Fibroblast of lung (primary cell): ENCODE measurements around the gene ALDH5A1. TPM values are rescaled to one million over a fixed set of nuclear protein-coding genes. Genes with fewer than 3 reads are reported as not detected.

Source experiments
- DNase-seq, 2 donors: peaks; one replicate each; pipeline versions ENCODE4 v3.0.0 to v3.0.0-alpha.2; 2010; ENCODE audit warnings: low read depth in 2 of 2
- H2AFZ ChIP-seq: 2 replicates; pipeline ENCODE4 v1.5.1; 2012; ENCODE audit warnings: low read length, control low read depth, inconsistent platforms
- H3K27ac ChIP-seq: 2 replicates; pipeline ENCODE4 v1.5.1; 2011; ENCODE audit warnings: low read length, control low read depth; ENCODE audit not compliant: insufficient read depth
- H3K27me3 ChIP-seq: 2 replicates; pipeline ENCODE4 v1.5.1; 2011; ENCODE audit warnings: mild to moderate bottlenecking, low read length; ENCODE audit not compliant: control insufficient read depth, insufficient read depth
- H3K36me3 ChIP-seq: 2 replicates; pipeline ENCODE4 v1.5.1; 2011; ENCODE audit warnings: low read length; ENCODE audit not compliant: control insufficient read depth, insufficient read depth
- H3K4me1 ChIP-seq: 2 replicates; pipeline ENCODE4 v1.5.1; 2011; ENCODE audit warnings: low read length; ENCODE audit not compliant: control insufficient read depth, insufficient read depth; ENCODE audit errors: extremely low read depth
- H3K4me2 ChIP-seq: 2 replicates; pipeline ENCODE4 v1.5.1; 2011; ENCODE audit warnings: low read length, control low read depth; ENCODE audit not compliant: insufficient read depth; ENCODE audit errors: extremely low read depth
- H3K4me3 ChIP-seq, 4 experiments: fragments of 200-600 bp in 1 of 4; sonication (generic) in 1 of 4; replicated peaks in 1 of 4; 2 replicates each; pipeline ENCODE4 v1.5.1; 2011 to 2016; ENCODE audit warnings: low read length in 4 of 4, low read depth in 3 of 4, mild to moderate bottlenecking in 3 of 4, control low read depth in 2 of 4, inconsistent platforms in 1 of 4, mixed read lengths in 1 of 4; ENCODE audit not compliant: insufficient read depth in 1 of 4; ENCODE audit errors: control extremely low read depth in 1 of 4
- H3K79me2 ChIP-seq: 2 replicates; pipeline ENCODE4 v1.5.1; 2012; ENCODE audit warnings: mild to moderate bottlenecking, low read length, inconsistent platforms; ENCODE audit not compliant: control insufficient read depth, insufficient read depth
- H3K9ac ChIP-seq: 2 replicates; pipeline ENCODE4 v1.5.1; 2011; ENCODE audit warnings: mild to moderate bottlenecking, low read length, control low read depth; ENCODE audit not compliant: insufficient read depth
- H3K9me3 ChIP-seq: 2 replicates; pipeline ENCODE4 v1.5.1; 2012; ENCODE audit warnings: low read depth, low read length; ENCODE audit not compliant: control insufficient read depth, insufficient read depth
- H4K20me1 ChIP-seq: 2 replicates; pipeline ENCODE4 v1.5.1; 2011; ENCODE audit warnings: low read length; ENCODE audit not compliant: control insufficient read depth, insufficient read depth; ENCODE audit errors: extremely low read depth
- EZH2 ChIP-seq: IDR thresholded peaks from 2 replicates; pipeline ENCODE4 v1.5.1; 2012; ENCODE audit warnings: low read length, control low read depth, mild to moderate bottlenecking; ENCODE audit errors: missing control alignments
- polyA plus RNA-seq, 2 donors: library from polyadenylated mRNA; depleted of rRNA in 1 of 2; stranded (reverse) in 1 of 2; unstranded in 1 of 2; fragments of >200 nt; gene quantifications; 2 replicates each; pipeline ENCODE4 v1.2.1, GENCODE V29; 2011 to 2012; ENCODE audit warnings: missing spikeins in 1 of 2
- total RNA-seq: library from RNA; depleted of rRNA; stranded (reverse); fragments of >200 nt; gene quantifications from 2 replicates; pipeline ENCODE4 v1.2.1, GENCODE V29; 2014
- TF ChIP-seq, protein P1 (sequence below), 2 donors: IDR thresholded peaks in 1 of 2; conservative IDR thresholded peaks in 1 of 2; 1 replicate in 1 of 2; 2 replicates in 1 of 2; pipeline ENCODE4 v1.5.1; 2011 to 2012; ENCODE audit warnings: low read length in 2 of 2, control low read depth in 1 of 2, inconsistent platforms in 1 of 2, low read depth in 1 of 2, mild to moderate bottlenecking in 1 of 2

Gene ALDH5A1
- total and polyA plus RNA-seq, 2 donors (not counting 1 experiment from before 2014, with no cell fraction given) = 0.23 to 0.33 TPM

GRCh38 chr6:24480705-24481104, 14.1 kb upstream of the ALDH5A1 start:
- no peak overlapping the region for H3K27ac ChIP-seq
- H3K36me3 ChIP-seq = no peaks in the 10 kb centered on the region
- no peak overlapping the region for H3K9ac ChIP-seq
- DNase-seq = no peak
- no peaks in the 10 kb centered on the region for H3K27me3 ChIP-seq
- H3K9me3 ChIP-seq = no peaks in the 10 kb centered on the region
- no peaks in the 10 kb centered on the region for H4K20me1 ChIP-seq
- no peaks in the 10 kb centered on the region for H3K4me1 ChIP-seq
- H3K79me2 ChIP-seq = no peaks in the 10 kb centered on the region
- no peak for TF ChIP-seq EZH2
- TF ChIP-seq, protein P1, sequence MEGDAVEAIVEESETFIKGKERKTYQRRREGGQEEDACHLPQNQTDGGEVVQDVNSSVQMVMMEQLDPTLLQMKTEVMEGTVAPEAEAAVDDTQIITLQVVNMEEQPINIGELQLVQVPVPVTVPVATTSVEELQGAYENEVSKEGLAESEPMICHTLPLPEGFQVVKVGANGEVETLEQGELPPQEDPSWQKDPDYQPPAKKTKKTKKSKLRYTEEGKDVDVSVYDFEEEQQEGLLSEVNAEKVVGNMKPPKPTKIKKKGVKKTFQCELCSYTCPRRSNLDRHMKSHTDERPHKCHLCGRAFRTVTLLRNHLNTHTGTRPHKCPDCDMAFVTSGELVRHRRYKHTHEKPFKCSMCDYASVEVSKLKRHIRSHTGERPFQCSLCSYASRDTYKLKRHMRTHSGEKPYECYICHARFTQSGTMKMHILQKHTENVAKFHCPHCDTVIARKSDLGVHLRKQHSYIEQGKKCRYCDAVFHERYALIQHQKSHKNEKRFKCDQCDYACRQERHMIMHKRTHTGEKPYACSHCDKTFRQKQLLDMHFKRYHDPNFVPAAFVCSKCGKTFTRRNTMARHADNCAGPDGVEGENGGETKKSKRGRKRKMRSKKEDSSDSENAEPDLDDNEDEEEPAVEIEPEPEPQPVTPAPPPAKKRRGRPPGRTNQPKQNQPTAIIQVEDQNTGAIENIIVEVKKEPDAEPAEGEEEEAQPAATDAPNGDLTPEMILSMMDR (conservative IDR thresholded peaks at IDR 0.05 in 1 of 2, IDR thresholded peaks at IDR 0.05 in 1 of 2; ENCODE audit: low read depth in 1 of 2, low read length in 2 of 2) = no peak
- H2AFZ ChIP-seq = no peak overlapping the region
- H3K4me3 ChIP-seq = no peak overlapping the region
- H3K4me2 ChIP-seq = no peak overlapping the region

DNA sequence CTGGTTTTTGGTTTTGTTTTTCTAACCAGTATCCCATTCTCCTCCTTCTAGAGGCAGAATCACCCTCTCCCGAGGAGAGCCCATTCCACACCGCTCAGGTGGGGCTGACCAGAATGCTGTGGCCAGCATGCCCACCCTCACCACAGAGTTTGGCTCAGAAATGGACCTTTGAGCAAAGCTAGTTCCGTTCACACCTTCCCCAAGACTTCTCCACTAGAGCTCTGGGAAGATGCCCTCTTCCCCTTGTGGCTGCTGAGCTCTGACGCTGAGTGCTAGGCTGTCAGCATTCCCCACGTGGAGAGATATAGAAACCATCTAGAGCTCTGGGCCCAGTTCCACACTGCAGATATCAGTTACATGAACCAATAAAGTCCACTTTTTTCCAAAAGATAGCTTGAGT, 13.3 kb upstream of the ALDH5A1 start:
- Histone ChIP-seq H3K4me1 (no peaks in the 10 kb centered on the region), H3K27me3 (no peaks in the 10 kb centered on the region), H3K27ac (no peak overlapping the region), H2AFZ (no peak overlapping the region), H4K20me1 (no peaks in the 10 kb centered on the region), H3K36me3 (no peaks in the 10 kb centered on the region), H3K4me3 (no peak overlapping the region), H3K9ac (no peak overlapping the region), H3K79me2 (no peaks in the 10 kb centered on the region), H3K4me2 (no peak overlapping the region), H3K9me3 (no peaks in the 10 kb centered on the region)
- no peak for TF ChIP-seq EZH2
- TF ChIP-seq, protein P1 (conservative IDR thresholded peaks at IDR 0.05 in 1 of 2, IDR thresholded peaks at IDR 0.05 in 1 of 2; ENCODE audit: low read depth in 1 of 2, low read length in 2 of 2) = no peak
- DNase-seq = no peak

DNA sequence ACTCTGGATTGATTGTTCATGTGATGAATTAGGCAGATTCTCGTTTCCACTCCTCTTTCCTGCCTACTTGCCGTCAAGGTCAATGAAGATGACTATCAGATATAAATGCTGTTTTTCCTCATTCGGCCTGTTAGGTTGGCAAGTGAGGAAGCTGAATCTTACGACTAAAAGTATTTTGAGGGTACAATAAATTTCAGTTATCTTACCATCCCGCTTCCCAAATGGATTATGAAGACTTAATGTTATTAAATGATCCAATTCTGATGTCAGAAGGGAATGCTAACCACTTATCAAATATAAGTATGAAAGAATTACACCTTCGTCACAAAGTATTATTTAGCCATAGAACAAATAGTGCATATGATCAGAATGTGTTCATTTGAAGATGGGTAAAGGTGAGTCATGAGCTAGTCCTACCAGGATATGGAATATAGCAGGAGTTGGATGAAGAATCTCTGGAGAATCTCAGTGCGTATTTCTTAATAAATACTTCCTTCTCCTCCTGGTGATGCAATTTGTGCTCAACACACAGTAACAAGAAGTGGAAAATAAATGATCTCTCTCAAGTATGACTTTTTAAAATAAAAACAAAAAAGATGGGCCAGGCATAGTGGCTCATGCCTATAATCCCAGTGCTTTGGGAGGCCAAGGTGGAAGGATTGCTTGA, 10.0 kb upstream of the ALDH5A1 start:
- H2AFZ ChIP-seq = no peak overlapping the region
- TF ChIP-seq, protein P1 (conservative IDR thresholded peaks at IDR 0.05 in 1 of 2, IDR thresholded peaks at IDR 0.05 in 1 of 2; ENCODE audit: low read depth in 1 of 2, low read length in 2 of 2) = no peak
- TF ChIP-seq EZH2 = no peak
- H3K27ac ChIP-seq = no peak overlapping the region
- H3K4me2 ChIP-seq = no peak overlapping the region
- H3K4me1 ChIP-seq = no peaks in the 10 kb centered on the region
- H3K9me3 ChIP-seq = no peaks in the 10 kb centered on the region
- H3K27me3 ChIP-seq = no peaks in the 10 kb centered on the region
- DNase-seq = no peak
- no peaks in the 10 kb centered on the region for H3K79me2 ChIP-seq
- H4K20me1 ChIP-seq = no peaks in the 10 kb centered on the region
- no peaks in the 10 kb centered on the region for H3K36me3 ChIP-seq
- H3K9ac ChIP-seq = no peak overlapping the region
- H3K4me3 ChIP-seq = no peak overlapping the region
